ENCODE data around the gene PTPRA. TPM values are rescaled to one million over a fixed set of nuclear protein-coding genes. Genes with fewer than 3 reads are reported as not detected.

Gene PTPRA
- total RNA-seq, 1 experiment from 2014 or later: 29.3 TPM

GRCh38 chr20:3085571-3086072 is 212.3 kb downstream of the PTPRA start:
- Mint-ChIP-seq H3K36me3 (ENCODE audit: insufficient read depth, unreplicated experiment) (no peaks in the 10 kb centered on the region), H3K4me1 (ENCODE audit: insufficient read depth, unreplicated experiment) (peaks cover 9% of the 10 kb centered on the region), H3K27ac (ENCODE audit: low read depth, unreplicated experiment) (no peak overlapping the region), H3K4me3 (ENCODE audit: unreplicated experiment) (no peak overlapping the region), H3K9me3 (ENCODE audit: unreplicated experiment) (no peaks in the 10 kb centered on the region), H3K27me3 (ENCODE audit: insufficient read depth, unreplicated experiment) (peaks cover 31% of the 10 kb centered on the region)
- CTCF ChIA-PET: interaction anchor here (0.8 to 2.2 kb wide), 4 partner anchors 12 to 230 kb away, joined by 4 to 10 read pairs (median 4); no protein-coding TSS in a partner anchor
- BruUV-seq (replicated peaks): no TSS peak
- POLR2A ChIA-PET: interaction anchor here (0.6 to 0.8 kb wide), 2 partner anchors 32 to 39 kb away, joined by 3 read pairs; no protein-coding TSS in a partner anchor
- intact Hi-C loops (cut with micrococcal nuclease): no loop called here
- no peak for TF ChIP-seq CTCF (IDR thresholded peaks at IDR 0.05; ENCODE audit: unreplicated experiment)
- DNase-seq (ENCODE audit: unreplicated experiment): no peak

DNA sequence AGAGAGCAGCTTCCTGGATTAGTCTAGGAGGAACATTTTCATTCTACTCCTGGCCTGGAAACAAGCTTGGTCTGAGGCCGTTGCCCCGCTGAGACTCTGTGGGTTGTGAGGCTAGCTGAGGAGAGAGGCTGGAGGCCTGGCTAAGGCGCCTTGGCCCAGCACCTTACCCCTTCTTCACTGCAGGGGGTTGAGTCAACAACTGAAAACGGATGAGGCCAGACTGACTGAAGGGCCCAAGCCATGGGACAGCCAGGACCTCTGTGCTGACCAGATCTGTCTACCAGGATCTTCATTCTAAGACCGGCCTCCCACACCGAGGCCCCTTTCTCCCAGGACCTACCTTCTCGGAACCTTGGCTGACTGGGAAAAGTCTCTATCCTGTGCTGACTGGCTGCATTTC is 214.8 kb downstream of the PTPRA start:
- TF ChIP-seq CTCF (IDR thresholded peaks at IDR 0.05; ENCODE audit: unreplicated experiment): no peak
- intact Hi-C loops (cut with micrococcal nuclease): no loop called here
- Mint-ChIP-seq H3K4me3 (ENCODE audit: unreplicated experiment) (no peak overlapping the region), H3K27me3 (ENCODE audit: insufficient read depth, unreplicated experiment) (peaks cover 12% of the 10 kb centered on the region), H3K27ac (ENCODE audit: low read depth, unreplicated experiment) (no peak overlapping the region), H3K36me3 (ENCODE audit: insufficient read depth, unreplicated experiment) (no peaks in the 10 kb centered on the region), H3K9me3 (ENCODE audit: unreplicated experiment) (no peaks in the 10 kb centered on the region), H3K4me1 (ENCODE audit: insufficient read depth, unreplicated experiment) (no peaks in the 10 kb centered on the region)
- DNase-seq (ENCODE audit: unreplicated experiment): no peak
- CTCF ChIA-PET: interaction anchor here (1.0 kb wide), 1 partner anchor 36 kb away, joined by 3 read pairs; no protein-coding TSS in a partner anchor
- BruUV-seq (replicated peaks): no TSS peak
- POLR2A ChIA-PET: interaction anchor here (0.8 to 2.0 kb wide), 2 partner anchors 8 to 16 kb away, joined by 4 to 5 read pairs; no protein-coding TSS in a partner anchor

Other genes with a start within 250 kb of the PTPRA start
- gene NOP56, start 220.8 kb upstream of the PTPRA start, total RNA-seq (2022): 228 and 340 TPM in 2 replicates
- gene IDH3B, start 209.3 kb upstream of the PTPRA start, total RNA-seq (2022): 80.5 and 102 TPM in 2 replicates
- not detected in 2 replicates for gene EBF4, start 180.7 kb upstream of the PTPRA start, total RNA-seq (2022)
- gene CPXM1, start 72.9 kb upstream of the PTPRA start, total RNA-seq (2022): not detected in 2 replicates
- not detected in 2 replicates for gene C20orf141, start 58.5 kb upstream of the PTPRA start, total RNA-seq (2022)
- gene TMEM239, start 57.1 kb upstream of the PTPRA start, total RNA-seq (2022): not detected in 2 replicates
- gene PCED1A, start 32.8 kb upstream of the PTPRA start, total RNA-seq (2022): 42.1 and 46.4 TPM in 2 replicates
- gene VPS16, start 32.7 kb upstream of the PTPRA start, total RNA-seq (2022): 32.1 and 32.6 TPM in 2 replicates
- 0.88 and 1.0 TPM in 2 replicates for gene GNRH2, start 170.1 kb downstream of the PTPRA start, total RNA-seq (2022)
- gene MRPS26, start 172.6 kb downstream of the PTPRA start, total RNA-seq (2022): 62.6 and 68.4 TPM in 2 replicates
- gene OXT, start 198.1 kb downstream of the PTPRA start, total RNA-seq (2022): not detected in 2 replicates
- not detected in 2 replicates for gene AVP, start 211.2 kb downstream of the PTPRA start, total RNA-seq (2022)